ENCODE measurements around the gene SH3BP5L. TPM values are rescaled to one million over a fixed set of nuclear protein-coding genes. Genes with fewer than 3 reads are reported as not detected.

The SH3BP5L gene
- total RNA-seq, 2 donors from 2014 or later: 13.7 to 14.8 TPM

DNA sequence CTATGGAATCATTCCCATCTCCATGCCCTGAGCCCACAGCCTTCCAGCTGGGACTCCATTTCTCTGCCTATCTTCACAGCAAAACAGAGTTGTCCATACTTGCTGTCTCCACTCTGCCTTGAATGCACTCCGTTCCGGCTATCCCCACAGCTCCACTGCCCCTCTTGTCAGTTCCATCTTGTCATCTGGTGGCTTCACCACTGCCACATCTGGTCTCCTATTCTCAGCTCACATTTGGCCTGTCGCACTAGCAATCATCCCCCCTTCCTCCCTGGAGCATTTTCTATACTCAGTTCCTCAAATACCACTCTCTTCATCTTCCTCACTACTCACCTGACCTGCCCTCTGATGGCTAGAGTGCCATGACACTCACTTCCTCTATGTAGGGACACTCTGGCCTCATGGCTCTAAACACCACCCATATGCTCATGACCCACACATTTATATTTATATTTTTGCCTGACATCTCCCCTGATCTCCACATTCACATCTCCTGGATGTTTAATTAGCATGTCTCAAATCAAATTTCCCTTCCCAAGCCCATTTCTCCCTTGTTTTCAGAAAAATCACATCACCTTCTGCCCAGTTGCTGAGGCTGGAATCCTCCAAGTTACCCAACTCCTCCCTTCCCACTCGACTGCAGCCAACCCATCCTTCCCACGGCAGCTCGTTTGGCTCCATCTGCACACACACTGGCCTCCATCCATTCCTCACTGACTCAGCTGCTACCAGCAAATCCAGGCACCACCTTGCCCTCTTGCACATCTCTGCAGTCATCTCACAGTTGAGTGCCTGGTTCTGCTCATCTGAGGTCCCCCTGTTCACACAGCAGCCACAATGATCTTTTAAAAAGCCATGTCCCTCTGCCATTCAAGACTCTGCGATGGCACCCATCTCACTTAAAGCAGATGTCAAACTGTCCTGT, 27.0 kb upstream of the SH3BP5L start:
- ATAC-seq (no peak), DNase-seq (no peak)
- Histone ChIP-seq H3K4me1 (peaks cover 8% of the 10 kb centered on the region), H3K9me3 (no peaks in the 10 kb centered on the region), H3K27me3 (no peaks in the 10 kb centered on the region), H3K36me3 (replicated peaks in 1 of 2; ENCODE audit: insufficient read depth in 1 of 2, low read depth in 2 of 2) (peaks cover 10 to 11% of the 10 kb centered on the region in 2 donors), H3K27ac (no peak overlapping the region), H3K4me3 (no peak overlapping the region)
- WGBS, 2 donors: 91 to 93% methylated on average over 7 of the region's 7 CpGs
- intact Hi-C loops (cut with DNase I): no loop called here
- TF ChIP-seq POLR2A (IDR thresholded peaks at IDR 0.05): no peak
- TF ChIP-seq, protein P1, sequence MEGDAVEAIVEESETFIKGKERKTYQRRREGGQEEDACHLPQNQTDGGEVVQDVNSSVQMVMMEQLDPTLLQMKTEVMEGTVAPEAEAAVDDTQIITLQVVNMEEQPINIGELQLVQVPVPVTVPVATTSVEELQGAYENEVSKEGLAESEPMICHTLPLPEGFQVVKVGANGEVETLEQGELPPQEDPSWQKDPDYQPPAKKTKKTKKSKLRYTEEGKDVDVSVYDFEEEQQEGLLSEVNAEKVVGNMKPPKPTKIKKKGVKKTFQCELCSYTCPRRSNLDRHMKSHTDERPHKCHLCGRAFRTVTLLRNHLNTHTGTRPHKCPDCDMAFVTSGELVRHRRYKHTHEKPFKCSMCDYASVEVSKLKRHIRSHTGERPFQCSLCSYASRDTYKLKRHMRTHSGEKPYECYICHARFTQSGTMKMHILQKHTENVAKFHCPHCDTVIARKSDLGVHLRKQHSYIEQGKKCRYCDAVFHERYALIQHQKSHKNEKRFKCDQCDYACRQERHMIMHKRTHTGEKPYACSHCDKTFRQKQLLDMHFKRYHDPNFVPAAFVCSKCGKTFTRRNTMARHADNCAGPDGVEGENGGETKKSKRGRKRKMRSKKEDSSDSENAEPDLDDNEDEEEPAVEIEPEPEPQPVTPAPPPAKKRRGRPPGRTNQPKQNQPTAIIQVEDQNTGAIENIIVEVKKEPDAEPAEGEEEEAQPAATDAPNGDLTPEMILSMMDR (IDR thresholded peaks at IDR 0.05): no peak

DNA sequence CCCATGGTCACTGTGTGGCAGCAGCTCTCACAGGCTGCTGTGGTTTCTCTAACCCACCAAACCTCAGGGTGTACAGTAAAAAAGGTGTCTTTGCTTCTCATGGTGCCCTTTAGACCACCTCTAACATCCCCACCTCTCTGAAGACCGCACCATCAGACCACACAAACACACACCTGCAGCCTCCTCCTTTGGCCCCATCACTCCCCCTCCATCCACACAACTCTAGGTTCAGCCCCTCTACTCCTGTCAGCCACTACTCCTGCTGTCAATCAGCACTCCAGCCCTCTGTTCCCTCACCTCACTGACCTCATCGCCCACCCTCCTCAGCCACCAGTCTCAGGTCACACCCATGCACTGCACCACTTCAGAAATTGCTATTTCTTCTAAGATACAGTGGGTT, 25.7 kb upstream of the SH3BP5L start:
- 93 to 98% methylated on average over 2 of the region's 2 CpGs for WGBS, 2 donors
- intact Hi-C loops (cut with DNase I): no loop called here
- TF ChIP-seq, protein P1 (IDR thresholded peaks at IDR 0.05): no peak
- TF ChIP-seq POLR2A (IDR thresholded peaks at IDR 0.05): peak in 1 of 3 donors; percentile 8
- H3K27me3 ChIP-seq: no peaks in the 10 kb centered on the region
- H3K27ac ChIP-seq: no peak overlapping the region
- no peaks in the 10 kb centered on the region for H3K9me3 ChIP-seq
- H3K36me3 ChIP-seq (replicated peaks in 1 of 2; ENCODE audit: insufficient read depth in 1 of 2, low read depth in 2 of 2): peaks cover 12 to 14% of the 10 kb centered on the region in 2 donors
- H3K4me1 ChIP-seq: no peaks in the 10 kb centered on the region
- no peak overlapping the region for H3K4me3 ChIP-seq
- DNase-seq (no peak), ATAC-seq (no peak)

DNA sequence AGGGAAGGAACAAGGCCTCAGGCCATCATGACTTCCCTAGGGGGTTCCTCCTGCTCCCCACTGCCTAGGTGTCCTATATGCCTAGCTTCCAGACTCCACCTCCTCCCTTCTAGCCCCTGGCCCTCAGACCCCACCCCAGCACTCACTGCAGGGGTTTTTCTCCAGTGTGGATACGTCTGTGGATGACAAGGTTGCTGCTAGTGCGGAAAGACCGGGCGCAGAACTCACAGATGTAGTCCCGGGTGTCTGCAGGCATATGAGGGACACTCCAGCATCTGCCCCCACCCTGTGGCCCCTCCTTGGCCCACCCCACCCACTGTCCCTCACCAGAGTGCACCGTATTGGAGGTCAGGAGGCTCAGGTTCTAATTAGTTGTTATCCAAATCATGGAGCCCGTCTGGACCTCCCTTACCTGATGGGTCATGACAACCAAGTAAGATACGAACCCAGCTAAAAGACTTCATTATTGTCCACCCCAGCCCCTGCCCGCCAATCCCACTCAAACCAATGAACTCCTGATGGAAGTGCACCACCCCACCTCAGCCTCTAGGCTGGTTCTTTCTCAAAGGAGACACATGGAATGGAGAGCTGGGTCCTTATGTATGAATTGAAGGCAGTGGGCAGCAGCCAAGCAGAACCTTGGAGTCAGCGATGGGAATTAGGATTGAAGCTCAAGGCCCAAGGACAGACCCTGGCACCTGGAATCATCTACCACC, 25.0 kb upstream of the SH3BP5L start:
- H3K4me3 ChIP-seq: no peak overlapping the region
- intact Hi-C loops (cut with DNase I): no loop called here
- no peaks in the 10 kb centered on the region for H3K9me3 ChIP-seq
- ATAC-seq (no peak), DNase-seq (no peak)
- H3K27ac ChIP-seq: no peak overlapping the region
- no peaks in the 10 kb centered on the region for H3K4me1 ChIP-seq
- WGBS, 2 donors: 74 to 93% methylated on average over 7 to 10 of the region's 10 CpGs
- no peak for TF ChIP-seq POLR2A (IDR thresholded peaks at IDR 0.05)
- TF ChIP-seq, protein P1 (IDR thresholded peaks at IDR 0.05): no peak
- no peaks in the 10 kb centered on the region for H3K27me3 ChIP-seq
- H3K36me3 ChIP-seq (replicated peaks in 1 of 2; ENCODE audit: insufficient read depth in 1 of 2, low read depth in 2 of 2): peaks cover 14 to 16% of the 10 kb centered on the region in 2 donors

DNA sequence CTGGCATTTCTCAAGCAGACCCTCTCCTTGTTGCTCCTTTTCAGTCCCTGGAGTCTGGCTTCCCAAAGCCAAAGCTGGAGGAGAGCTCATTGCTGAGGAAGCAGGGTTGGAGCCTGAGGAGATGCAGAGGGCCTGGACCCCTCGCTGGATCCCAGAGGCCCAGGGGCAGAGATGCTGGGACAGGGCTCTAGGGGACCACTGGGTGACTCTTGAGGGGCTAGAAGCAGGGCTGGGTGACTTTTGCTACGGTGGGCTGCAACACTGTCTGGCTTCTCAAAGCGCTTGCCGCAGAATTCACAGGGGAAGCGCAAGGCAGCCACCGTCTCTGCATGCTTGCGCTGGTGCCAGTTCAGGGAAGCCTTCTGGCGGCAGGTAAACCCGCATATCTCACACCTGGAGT, 24.4 kb upstream of the SH3BP5L start:
- H3K4me1 ChIP-seq: no peaks in the 10 kb centered on the region
- H3K27ac ChIP-seq: no peak overlapping the region
- peaks cover 14 to 17% of the 10 kb centered on the region in 2 donors for H3K36me3 ChIP-seq (replicated peaks in 1 of 2; ENCODE audit: insufficient read depth in 1 of 2, low read depth in 2 of 2)
- TF ChIP-seq POLR2A (IDR thresholded peaks at IDR 0.05): no peak
- TF ChIP-seq, protein P1 (IDR thresholded peaks at IDR 0.05): no peak
- no peak overlapping the region for H3K4me3 ChIP-seq
- intact Hi-C loops (cut with DNase I): no loop called here
- H3K27me3 ChIP-seq: no peaks in the 10 kb centered on the region
- H3K9me3 ChIP-seq: no peaks in the 10 kb centered on the region
- DNase-seq (no peak), ATAC-seq (no peak)
- WGBS, 2 donors: 83 to 93% methylated on average over 7 to 9 of the region's 9 CpGs
